Activated naive CD8-positive, alpha-beta T cell treated with anti-CD3 and anti-CD28 coated beads, Interleukin-2, amount 50 U/mL, for 16 hours (primary cell): ENCODE data around the gene VAV3.

Experiments used
- DNase-seq: peaks from one replicate; pipeline ENCODE4 v3.0.0-alpha.2; 2020; ENCODE audit warnings: low read depth, low spot score

VAV3 gene

DNA sequence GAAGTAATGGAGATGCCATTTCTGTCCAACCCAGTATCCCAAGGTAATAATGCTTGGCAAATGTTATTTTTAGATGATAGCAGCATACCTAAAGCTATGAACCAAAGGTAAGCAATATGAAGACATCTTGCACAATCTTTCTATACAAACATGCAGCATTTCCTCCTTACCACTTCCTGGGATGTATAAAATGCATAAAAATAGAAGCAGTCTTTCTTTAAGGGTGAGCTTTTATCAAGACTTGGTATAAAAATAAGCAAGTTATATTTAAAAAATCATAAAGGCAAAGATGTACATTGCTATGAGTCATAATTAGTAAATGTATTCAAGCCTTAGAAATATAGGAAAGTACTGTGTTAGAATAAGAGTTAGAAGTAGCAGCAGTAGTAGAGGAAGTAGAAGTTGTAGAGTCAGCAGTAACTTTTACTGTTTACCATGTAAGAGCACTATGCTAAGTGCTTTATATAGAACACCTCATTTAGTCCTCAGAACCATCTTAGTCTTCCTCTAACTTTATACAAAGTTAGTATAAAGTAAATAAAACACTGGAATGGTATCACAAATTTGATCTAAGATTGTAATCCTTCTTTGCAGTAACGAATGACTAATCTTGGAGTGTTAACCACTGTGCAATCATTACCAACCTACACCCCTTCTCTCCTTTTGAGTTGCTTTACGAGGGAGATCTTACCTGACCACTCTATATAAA lies 371.3 kb downstream of the VAV3 start:
- no peak for DNase-seq

DNA sequence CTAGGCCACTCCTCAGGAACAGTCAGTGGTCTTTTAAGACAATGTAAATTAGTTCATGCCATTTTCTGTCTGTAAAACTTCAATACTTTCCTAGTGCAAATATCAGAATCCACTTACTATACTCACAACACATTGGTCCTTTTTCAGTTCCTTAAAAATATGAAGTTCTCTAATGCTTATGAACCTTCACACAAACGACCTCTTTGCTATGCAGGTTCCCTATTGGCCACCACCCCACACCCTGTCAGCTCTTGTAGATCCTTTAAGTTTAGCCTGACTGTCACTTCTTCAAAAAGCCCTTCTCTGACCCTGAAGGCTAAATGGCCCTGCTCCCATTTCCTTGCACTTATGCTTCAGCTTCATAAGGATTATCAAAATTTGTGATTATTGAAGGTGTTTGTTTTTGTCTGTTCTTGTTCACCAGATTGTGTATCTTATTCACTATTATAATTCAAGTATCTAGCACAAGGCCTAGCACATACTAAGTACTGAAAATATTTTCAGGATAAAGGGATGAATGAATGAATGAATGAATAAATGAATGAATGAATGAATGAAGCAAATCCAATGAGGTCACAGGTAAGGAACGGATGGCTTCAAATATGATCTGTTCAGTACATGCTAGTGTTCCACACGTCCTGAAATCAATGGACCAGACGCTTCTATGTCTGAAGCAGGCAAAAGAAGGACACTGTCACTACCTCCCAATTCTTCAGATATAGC lies 373.9 kb downstream of the VAV3 start:
- no peak for DNase-seq

DNA sequence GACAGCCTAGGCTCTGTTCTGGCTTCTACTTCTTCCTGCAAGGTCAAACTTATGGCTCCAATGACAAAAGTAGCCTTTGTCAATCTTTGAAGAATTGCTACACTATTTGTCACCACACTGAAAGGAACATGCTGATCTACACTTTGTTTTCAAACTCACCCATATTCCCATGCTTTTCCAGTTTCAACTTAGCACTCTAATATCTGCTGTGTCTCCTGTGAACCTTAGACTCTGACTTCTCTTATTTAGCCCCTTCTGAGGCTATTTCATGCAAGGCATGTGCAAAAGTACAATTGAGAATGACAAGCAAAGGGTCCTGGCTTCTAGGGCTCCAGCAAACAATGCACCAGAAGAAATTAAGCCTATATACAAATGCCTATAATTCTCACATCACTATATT lies 374.9 kb downstream of the VAV3 start:
- no peak for DNase-seq

DNA sequence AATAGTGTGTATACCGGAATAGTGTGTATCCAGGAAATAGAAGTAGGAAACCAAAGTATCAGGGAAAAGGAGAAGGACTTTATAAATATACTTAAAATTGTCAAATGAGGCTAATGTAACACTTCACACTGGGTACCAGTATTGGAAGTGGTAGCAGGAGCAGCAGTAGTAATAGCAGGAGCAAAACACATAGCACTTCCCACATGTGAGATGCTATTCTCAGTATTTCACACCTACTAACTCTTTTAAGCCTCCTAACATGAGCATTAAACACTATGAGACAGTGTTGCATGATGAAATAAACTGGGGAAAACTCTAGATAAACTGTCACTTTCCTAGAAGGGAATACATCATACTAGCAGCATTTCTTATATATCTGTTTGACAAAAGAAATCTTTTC lies 376.7 kb downstream of the VAV3 start:
- DNase-seq: no peak

DNA sequence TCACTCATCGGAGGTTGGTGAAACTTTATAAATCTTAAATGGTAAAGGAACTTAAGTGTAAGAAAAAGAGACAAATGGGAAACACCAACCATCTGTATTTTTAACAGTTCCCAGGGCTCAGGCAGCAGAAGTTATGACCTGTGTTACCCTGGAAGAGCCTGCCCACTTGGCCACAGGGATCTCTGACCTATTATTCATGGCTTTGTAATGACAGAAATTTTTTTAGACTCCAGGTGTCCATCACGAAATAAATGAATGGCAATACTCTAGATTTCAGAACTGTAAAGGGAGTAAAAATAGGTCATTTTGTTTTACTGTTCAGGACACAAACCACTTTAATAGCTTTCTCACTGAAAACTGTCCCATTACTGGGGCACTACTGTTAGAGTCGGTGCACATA lies 389.8 kb downstream of the VAV3 start:
- no peak for DNase-seq

DNA sequence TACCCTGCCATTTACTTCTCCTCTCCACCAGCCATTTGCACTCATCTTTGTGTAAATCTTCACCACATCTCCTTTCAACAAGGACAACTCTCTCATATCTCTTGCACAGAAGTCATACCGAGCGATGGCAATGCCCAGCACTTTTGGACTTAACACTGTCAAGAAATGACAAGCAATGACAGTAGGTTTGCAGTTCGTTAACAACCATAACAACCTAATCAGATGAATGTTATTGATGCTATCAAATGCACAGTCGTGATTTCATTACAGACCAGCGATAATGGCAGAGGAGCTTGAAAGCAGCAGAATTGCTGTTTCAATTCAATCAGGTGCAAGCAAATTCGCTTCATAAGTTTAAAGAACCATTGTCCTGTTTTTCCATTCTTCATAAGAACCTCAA lies 390.9 kb downstream of the VAV3 start:
- DNase-seq: no peak

DNA sequence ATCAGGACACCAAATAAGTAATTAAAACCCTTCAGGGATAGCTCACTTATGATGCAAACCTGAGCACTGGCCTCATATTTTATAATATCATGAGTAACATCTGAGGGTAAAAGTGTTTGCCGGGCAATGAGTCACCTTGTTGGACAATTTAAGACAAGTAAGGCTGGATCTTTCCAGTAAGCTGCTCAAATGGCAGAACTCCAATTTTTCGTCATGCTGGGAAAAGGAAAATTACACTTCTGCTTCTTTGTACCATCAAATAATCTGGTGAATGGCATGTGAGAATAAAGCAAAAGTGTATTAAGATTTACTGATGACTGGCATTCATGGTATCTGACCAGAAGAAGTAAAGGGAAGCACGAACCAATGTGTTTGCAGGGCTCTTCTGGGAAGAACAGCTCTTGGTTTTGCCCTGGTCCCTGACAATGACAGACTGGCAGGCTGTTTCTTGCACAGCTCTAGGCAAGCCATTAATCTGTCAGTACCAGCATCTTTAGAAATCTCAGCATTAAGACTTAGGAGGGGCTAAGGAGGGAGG lies 392.2 kb downstream of the VAV3 start:
- no peak for DNase-seq

DNA sequence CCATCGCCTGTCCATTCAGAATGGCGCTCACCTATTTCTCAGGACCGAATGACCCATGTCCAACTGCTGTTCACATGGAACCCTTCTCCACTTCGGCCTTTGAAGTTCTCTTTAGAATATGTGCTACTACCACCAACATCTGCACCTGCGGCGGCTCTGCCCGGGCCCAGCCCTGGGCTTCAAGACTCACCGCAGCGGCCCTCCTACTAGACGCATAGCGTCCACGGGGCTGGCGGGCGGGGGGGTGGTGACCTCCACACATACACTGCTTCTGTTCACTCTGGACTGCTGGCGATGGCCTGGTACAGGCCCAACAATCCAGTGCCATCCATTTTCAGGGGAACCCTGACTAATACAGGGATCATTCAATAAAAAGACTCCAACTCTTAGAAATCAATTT lies 394.2 kb downstream of the VAV3 start:
- DNase-seq: no peak

DNA sequence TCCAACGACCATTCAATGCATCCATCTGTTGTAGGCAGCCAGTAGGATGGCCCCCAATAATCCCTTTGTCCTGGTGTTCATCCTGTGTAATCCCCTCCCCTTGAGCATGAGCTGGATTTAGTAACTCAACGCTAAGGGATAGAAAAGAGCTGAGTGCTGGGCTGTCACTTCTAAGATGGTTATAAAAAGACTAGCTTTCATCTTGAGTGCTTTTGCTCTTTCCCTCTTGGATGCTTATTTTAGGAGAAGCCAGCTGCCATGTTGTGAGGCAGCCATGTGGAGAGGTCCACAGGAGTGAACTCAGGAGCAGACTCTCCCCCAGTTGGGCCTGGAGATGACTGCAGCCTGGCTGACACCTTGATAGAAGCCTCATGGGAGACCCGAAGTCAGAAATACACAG lies 401.5 kb downstream of the VAV3 start:
- no peak for DNase-seq

DNA sequence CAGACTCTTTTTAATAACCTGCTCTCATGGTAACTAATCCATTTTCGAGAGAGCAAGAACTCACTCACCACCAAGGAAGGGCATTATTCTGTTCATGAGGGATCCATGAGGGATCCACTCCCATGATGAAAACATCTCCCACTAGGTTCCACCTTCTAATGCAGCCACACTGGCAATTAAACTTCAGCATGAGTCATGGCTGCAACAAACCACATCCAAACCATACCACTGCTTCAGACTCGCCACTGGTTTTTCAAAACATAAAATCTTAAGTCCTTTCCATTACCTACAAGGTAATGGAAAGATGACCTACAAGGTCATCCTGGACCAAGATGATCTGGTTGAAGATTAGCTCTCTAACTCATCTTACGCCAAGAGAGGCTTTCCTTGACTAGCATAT lies 405.1 kb downstream of the VAV3 start:
- DNase-seq: no peak

DNA sequence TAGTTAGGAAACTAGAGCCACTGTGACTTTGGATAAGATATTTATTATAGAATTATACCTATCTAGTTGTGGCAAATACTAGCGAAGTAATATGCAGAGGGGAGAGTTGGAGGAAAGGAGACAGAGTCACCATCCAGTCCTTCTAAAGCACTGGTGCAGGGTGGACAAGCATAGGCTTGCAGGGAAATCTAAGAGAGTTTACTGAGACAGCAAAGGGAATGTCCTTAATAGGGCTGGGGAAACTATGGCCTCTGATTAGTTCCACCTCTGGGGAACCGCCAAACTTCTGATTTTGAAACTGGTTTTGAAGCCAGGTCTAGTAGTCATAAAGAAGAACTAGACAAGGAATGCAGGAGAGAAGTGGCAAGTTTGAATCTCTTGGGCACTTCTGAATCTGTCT lies 407.9 kb downstream of the VAV3 start:
- DNase-seq: no peak

DNA sequence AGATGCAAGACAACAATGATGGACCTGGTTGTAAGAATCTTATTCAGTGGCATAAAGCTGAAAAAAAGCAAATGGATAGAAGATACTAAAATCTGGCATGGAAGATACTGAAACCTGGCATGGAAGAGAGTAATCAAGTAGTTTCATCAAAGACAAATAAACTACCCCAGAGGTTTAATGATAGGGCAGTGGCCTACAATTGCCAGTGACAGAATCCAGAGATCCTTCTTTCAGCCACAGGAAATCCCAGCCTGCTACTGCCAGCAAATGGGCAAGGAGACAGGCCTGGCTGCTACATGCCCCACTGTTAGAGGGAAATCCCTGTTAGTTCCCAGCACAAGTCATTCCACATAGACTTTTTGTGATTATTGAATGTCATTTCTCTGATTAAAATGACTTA lies 409.4 kb downstream of the VAV3 start:
- no peak for DNase-seq

DNA sequence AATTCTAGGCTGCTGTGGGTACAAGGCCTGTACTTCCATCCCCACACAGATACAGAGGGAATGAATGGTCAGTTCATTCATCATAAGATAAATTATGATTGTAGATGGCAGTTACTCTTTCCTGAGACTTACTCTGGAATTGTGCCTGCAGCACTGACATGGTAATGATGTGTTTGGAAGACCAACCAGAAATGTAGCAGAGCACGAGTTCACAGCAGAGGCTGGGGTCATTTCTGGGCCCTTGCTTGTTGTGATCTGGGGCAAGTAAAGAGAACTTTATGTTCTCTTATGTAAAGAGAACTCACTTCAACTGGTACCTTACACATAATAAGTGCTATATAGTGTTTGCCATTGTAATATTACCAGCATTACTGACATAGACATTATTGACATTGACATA lies 412.2 kb downstream of the VAV3 start:
- DNase-seq: no peak

DNA sequence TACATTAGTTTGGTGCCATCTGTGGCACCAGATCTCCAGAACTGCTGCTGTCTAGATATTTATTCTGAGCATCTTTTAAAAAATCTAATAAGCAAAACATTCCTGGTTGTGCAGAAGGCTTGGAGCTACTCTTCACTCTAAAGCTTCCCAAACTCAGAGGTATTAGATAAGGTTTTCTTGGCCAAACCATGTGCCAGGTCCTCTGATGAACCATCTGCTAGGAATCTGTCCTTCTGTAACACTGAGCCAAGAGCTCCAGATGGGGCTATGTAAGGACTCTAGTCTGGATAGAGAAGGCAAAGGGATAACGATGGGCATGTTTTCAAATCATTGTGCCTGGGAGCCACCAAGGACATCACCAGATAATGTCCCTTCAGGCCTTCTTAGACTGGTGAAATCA lies 413.5 kb downstream of the VAV3 start:
- DNase-seq: no peak

DNA sequence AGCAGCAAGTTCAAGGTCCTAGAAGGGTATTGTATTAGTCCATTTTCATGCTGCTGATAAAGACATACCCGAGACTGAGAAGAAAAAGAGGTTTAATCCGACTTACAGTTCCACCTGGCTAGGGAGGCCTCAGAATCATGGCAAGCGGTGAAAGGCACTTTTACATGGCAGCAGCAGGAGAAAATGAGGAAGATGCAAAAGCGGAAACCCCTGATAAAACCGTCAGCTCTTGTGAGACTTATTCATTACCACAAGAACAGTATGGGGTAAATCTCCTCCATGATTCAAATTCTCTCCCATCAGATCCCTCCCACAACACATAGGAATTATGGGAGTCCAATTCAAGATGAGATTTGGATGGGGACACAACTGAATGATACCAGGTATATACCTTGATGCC lies 414.6 kb downstream of the VAV3 start:
- DNase-seq: no peak

DNA sequence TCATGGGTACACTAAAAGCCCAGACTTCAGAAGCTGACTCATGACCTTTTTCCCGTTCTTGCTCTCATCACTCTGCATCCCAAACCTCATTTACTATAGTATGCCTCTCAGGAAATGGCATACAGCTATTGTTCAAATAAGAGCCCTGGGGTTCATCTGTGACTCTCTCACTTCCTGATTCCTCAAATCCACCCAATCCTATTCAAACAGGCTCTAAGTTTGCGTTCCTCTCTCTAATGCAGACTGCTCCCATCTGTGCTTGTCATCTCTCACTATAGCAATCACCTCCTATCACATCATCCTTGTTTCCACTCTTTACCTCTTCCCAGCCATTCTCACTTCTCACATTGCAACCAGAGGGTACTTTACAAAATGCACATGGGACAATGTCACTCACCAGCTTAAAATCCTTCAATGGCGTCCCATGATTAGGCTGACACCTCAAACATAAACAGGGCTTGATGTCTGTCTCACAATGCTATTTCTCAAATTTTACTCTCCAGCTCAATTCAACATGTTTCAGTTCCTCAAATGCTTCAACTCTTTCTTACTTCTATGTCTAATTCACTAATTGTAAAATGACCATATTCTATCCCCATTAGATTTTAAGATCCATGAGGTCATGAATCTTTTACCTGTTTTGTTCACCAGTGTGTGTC lies 415.7 kb downstream of the VAV3 start:
- DNase-seq: no peak

DNA sequence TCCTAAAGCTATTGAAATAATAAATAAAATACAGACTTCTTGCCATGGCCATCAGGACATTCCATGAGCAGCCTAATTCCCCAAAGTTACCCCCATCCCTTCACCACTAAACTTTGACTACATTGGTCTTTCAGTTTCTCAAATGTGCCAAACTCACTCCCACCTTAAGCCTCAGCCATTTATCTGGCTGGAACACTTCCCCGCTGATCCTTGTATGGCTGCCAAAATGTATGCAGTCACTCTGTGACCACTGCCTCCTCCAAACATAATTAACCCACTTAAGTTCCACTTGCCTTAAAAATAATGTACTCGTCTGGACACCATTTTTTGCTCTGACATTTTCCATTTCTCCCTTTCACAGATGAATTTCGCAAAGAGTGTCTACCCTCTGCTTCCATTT lies 416.7 kb downstream of the VAV3 start:
- DNase-seq: no peak

DNA sequence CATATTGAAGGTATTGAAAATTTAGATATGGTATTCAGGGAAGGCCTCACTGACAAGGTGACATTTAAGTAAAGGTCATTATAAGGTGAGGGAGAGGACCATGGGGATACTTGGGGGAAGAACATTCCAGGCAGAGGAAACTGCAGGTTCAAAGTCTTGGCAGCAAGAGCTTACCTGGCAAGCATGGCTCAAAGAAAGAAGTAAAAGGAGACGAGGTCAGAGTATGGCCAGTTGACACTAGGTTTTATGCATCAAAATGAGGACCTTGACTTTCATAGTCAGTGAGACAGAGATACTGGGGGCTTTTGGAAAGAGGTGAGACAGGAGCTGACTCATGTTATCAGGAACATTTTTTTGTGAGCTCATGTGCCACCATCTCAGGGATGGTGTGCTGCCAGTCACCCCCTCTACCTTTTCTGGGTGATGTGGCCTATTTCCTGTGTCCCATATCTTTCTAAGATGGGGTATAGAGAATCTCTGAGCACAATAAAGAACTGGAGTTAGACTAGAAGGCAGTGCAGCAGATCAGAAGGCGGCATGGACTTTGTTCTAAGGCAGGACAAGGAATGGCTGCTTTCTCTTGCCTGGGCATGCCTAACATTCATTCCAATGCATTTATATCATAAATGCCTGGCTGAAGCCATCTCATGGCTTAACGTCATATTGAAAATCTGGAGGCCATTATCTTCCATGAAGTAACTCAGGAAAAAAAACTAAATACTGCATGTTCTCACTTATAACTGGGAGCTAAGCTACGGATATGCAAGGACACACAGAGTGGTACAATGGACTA lies 417.4 kb downstream of the VAV3 start:
- no peak for DNase-seq

DNA sequence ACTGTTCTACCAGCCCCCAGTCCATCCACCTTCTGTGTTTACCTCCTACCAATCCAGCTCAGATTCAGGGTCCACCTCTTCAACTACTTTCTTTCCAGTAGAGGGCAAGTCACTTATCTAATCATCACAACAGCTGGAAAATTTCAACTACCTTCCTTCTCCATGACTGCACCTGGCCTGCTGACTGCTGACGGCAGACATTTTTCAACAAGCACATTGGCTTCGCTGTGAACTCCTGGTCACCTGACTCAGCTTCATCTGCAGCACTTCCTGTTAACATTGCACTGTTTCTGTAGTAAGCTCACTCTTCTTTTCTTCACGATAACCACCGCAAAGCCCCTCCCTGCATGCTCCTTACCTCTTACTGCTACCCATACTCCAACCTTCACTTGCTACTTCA lies 418.4 kb downstream of the VAV3 start:
- DNase-seq: no peak

DNA sequence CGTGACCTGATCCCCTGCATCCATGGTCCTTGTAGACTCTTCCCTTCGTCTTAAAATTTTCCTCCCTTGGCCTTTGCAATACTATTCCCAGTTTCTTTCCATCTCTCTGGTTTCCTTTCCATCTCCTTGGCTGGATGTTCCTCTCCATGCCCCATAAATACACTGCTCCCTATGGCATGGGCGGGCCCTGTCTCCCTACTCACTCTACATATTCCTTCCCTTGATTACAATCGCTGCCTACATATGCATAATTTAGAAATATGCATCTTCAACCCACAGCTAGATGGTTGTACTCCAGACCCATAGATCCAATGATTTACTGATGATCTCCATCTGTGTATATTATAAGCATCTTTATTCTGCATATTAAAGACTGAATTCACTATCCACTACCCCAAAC lies 419.1 kb downstream of the VAV3 start:
- DNase-seq: no peak

DNA sequence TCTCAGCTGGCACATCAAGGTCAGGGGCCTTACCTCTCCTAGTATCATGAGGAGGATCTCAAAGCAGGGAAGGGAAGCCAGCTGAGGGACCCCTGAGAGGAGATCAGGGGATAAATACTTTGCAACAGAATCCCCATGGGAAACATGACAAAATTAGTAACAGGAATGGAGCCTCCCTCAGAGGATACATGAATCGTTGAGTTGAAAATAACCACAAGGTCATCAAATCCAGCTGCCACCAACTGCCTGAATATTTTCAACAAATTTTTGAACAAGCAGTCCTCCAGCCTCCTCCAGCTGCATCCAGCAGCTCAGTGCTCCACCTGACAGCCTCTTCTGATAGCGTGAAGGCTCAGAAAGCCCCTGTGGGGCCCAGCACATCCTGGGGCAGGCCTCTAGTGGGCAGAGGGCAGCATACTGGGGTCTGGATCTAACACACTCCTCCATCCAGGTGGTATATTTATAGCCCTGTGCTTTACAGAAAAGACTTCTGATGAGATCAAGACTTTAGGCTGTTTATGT lies 419.9 kb downstream of the VAV3 start:
- DNase-seq: no peak

DNA sequence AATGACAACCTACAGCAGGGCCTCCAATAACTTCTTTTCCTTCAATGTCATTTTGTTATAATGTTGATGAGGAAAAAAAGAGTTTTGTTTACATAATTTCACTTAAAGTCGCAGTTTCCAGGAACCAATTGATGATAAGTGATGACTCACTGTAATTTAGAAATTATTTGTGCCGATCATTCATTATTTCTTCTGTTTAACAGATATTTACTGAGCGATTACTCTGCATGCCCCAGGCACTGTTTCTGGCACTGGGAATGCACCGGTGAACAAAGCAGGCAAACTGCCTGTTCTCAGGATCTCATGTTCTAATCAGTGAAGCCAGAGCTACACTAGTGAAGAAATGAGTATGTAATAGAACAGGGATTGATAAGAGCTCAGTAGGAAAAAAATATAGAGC lies 420.7 kb downstream of the VAV3 start:
- DNase-seq: no peak
